ENCODE measurements around the gene C10orf67. TPM values are rescaled to one million over a fixed set of nuclear protein-coding genes. Genes with fewer than 3 reads are reported as not detected.
"Not testable (repeated sequence)": the region's sequence is repeated elsewhere in the genome, so short reads cannot be mapped to it uniquely, and the experiment has no call there.

Gene C10orf67
- total RNA-seq, 2 experiments from 2014 or later = not detected

- H3K4me2 ChIP-seq (ENCODE audit: low read length); H4K20me1 ChIP-seq (ENCODE audit: insufficient read depth, low read length); intact Hi-C loops (cut with micrococcal nuclease; ENCODE audit: unreplicated experiment); H2AFZ ChIP-seq (ENCODE audit: low read length); H3K79me2 ChIP-seq (ENCODE audit: insufficient read depth, low read depth, low read length); H3K36me3 ChIP-seq (ENCODE audit: insufficient read depth, low read length); H3K9me3 ChIP-seq (ENCODE audit: low read length); H3K4me3 ChIP-seq (ENCODE audit: low read depth, low read length, poor library complexity, severe bottlenecking); BruUV-seq (replicated peaks); DNase-seq (ENCODE audit: low spot score); H3K27ac ChIP-seq (ENCODE audit: low read depth, low read length, poor library complexity, severe bottlenecking); H3K4me1 ChIP-seq (ENCODE audit: insufficient read depth, low read length, poor library complexity, severe bottlenecking); CTCF ChIA-PET (ENCODE audit: unreplicated experiment); H3K9me2 ChIP-seq (ENCODE audit: insufficient read depth, low read length); POLR2A ChIA-PET: not testable (repeated sequence)
These were observed 42.9 kb upstream of the C10orf67 start for GRCh38 chr10:23387516-23387915.

- no peaks in the 10 kb centered on the region for H3K9me2 ChIP-seq (ENCODE audit: insufficient read depth, low read length)
- intact Hi-C loops (cut with micrococcal nuclease; ENCODE audit: unreplicated experiment) = no loop called here
- no peaks in the 10 kb centered on the region for H3K4me1 ChIP-seq (ENCODE audit: insufficient read depth, low read length, poor library complexity, severe bottlenecking)
- ChIA-PET CTCF (ENCODE audit: unreplicated experiment) (no interaction called here), POLR2A (no interaction called here)
- DNase-seq (ENCODE audit: low spot score) = no peak
- no peak overlapping the region for H3K4me3 ChIP-seq (ENCODE audit: low read depth, low read length, poor library complexity, severe bottlenecking)
- H3K9me3 ChIP-seq (ENCODE audit: low read length) = no peaks in the 10 kb centered on the region
- H2AFZ ChIP-seq (ENCODE audit: low read length) = no peak overlapping the region
- no peaks in the 10 kb centered on the region for H3K79me2 ChIP-seq (ENCODE audit: insufficient read depth, low read depth, low read length)
- TF ChIP-seq EZH2phosphoT487 (IDR thresholded peaks at IDR 0.05; ENCODE audit: borderline replicate concordance, low read depth, low read length) = no peak
- no peak for TF ChIP-seq CTCF (conservative IDR thresholded peaks at IDR 0.05; ENCODE audit: low read length)
- H3K27ac ChIP-seq (ENCODE audit: low read depth, low read length, poor library complexity, severe bottlenecking) = no peak overlapping the region
- no peaks in the 10 kb centered on the region for H3K36me3 ChIP-seq (ENCODE audit: insufficient read depth, low read length)
- no peaks in the 10 kb centered on the region for H4K20me1 ChIP-seq (ENCODE audit: insufficient read depth, low read length)
- H3K4me2 ChIP-seq (ENCODE audit: low read length) = no peak overlapping the region
- BruUV-seq (replicated peaks) = no TSS peak
These were observed 41.5 kb upstream of the C10orf67 start for GRCh38 chr10:23386052-23386451.

GRCh38 chr10:23384364-23384763, 39.8 kb upstream of the C10orf67 start:
- POLR2A ChIA-PET = interaction anchor here (0.8 to 1.2 kb wide), 2 partner anchors 8 to 16 kb away, joined by 3 read pairs; no protein-coding TSS in a partner anchor
- CTCF ChIA-PET (ENCODE audit: unreplicated experiment) = interaction anchor here (0.5 to 0.6 kb wide), 2 partner anchors 13 to 165 kb away, joined by 3 read pairs; no protein-coding TSS in a partner anchor
- no TSS peak for BruUV-seq (replicated peaks)

More at GRCh38 chr10:23384364-23384763, 39.8 kb upstream of the C10orf67 start:
- DNase-seq (ENCODE audit: low spot score) = no peak
- no peak for TF ChIP-seq CTCF (conservative IDR thresholded peaks at IDR 0.05; ENCODE audit: low read length)
- no peak for TF ChIP-seq EZH2phosphoT487 (IDR thresholded peaks at IDR 0.05; ENCODE audit: borderline replicate concordance, low read depth, low read length)
- Histone ChIP-seq H3K4me3 (ENCODE audit: low read depth, low read length, poor library complexity, severe bottlenecking) (no peak overlapping the region), H3K36me3 (ENCODE audit: insufficient read depth, low read length) (no peaks in the 10 kb centered on the region), H3K9me2 (ENCODE audit: insufficient read depth, low read length) (no peaks in the 10 kb centered on the region), H3K79me2 (ENCODE audit: insufficient read depth, low read depth, low read length) (no peaks in the 10 kb centered on the region), H3K9me3 (ENCODE audit: low read length) (no peaks in the 10 kb centered on the region), H4K20me1 (ENCODE audit: insufficient read depth, low read length) (no peaks in the 10 kb centered on the region), H3K27ac (ENCODE audit: low read depth, low read length, poor library complexity, severe bottlenecking) (no peak overlapping the region), H2AFZ (ENCODE audit: low read length) (no peak overlapping the region), H3K4me2 (ENCODE audit: low read length) (no peak overlapping the region), H3K4me1 (ENCODE audit: insufficient read depth, low read length, poor library complexity, severe bottlenecking) (no peaks in the 10 kb centered on the region)
- intact Hi-C loops (cut with micrococcal nuclease; ENCODE audit: unreplicated experiment) = no loop called here

Measured in OCI-LY7 (cell line).